ENCODE measurements around the gene HOXB8. TPM values are rescaled to one million over a fixed set of nuclear protein-coding genes. Genes with fewer than 3 reads are reported as not detected.

Gene HOXB8
- total RNA-seq, 4 donors from 2014 or later = 1.8 to 21.3 (median 8.9) TPM

GRCh38 chr17:48647963-48648245 lies 32.8 kb upstream of the HOXB8 start:
- no peak for TF ChIP-seq POLR2AphosphoS5 (IDR thresholded peaks at IDR 0.05)
- TF ChIP-seq, protein P1, sequence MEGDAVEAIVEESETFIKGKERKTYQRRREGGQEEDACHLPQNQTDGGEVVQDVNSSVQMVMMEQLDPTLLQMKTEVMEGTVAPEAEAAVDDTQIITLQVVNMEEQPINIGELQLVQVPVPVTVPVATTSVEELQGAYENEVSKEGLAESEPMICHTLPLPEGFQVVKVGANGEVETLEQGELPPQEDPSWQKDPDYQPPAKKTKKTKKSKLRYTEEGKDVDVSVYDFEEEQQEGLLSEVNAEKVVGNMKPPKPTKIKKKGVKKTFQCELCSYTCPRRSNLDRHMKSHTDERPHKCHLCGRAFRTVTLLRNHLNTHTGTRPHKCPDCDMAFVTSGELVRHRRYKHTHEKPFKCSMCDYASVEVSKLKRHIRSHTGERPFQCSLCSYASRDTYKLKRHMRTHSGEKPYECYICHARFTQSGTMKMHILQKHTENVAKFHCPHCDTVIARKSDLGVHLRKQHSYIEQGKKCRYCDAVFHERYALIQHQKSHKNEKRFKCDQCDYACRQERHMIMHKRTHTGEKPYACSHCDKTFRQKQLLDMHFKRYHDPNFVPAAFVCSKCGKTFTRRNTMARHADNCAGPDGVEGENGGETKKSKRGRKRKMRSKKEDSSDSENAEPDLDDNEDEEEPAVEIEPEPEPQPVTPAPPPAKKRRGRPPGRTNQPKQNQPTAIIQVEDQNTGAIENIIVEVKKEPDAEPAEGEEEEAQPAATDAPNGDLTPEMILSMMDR (IDR thresholded peaks at IDR 0.05) = no peak
- in situ Hi-C loops (cut with MboI; ENCODE audit: low pct_ligation_motif_present in 1 of 4, low pct_unique_long_range_greater_than_20kb in 1 of 4, low sequenced_read_pairs in 3 of 4) = no loop called here
- 67 to 82% methylated on average over 1 of the region's 1 CpG for WGBS, 2 donors (ENCODE audit: low coverage in 1 of 2)
- Histone ChIP-seq H3K27ac (peak overlapping the region; percentile 86 to 93 (median 90)), H3K36me3 (no peaks in the 10 kb centered on the region), H3K4me1 (peaks cover 2 to 12% (median 10%) of the 10 kb centered on the region in 4 donors), H3K9me3 (no peaks in the 10 kb centered on the region), H3K4me3 (peak overlapping the region in 3 of 4 donors; percentile 57 to 60 (median 58)), H3K27me3 (peaks cover 61% of the 10 kb centered on the region)
- no peak for DNase-seq
- intact Hi-C loops (cut with DNase I; ENCODE audit: low total_unique reads) = no loop called here

- 1 to 4% methylated on average over 10 to 27 of the region's 30 CpGs for WGBS, 2 donors (ENCODE audit: low coverage in 1 of 2)
- peaks cover 67% of the 10 kb centered on the region for H3K27me3 ChIP-seq
- peak overlapping the region; percentile 86 to 93 (median 90) for H3K27ac ChIP-seq
- peak; percentile 63 for DNase-seq
- intact Hi-C loops (cut with DNase I; ENCODE audit: low total_unique reads) (no loop called here), in situ Hi-C loops (cut with MboI; ENCODE audit: low pct_ligation_motif_present in 1 of 4, low pct_unique_long_range_greater_than_20kb in 1 of 4, low sequenced_read_pairs in 3 of 4) (no loop called here)
- H3K4me1 ChIP-seq = peaks cover 2 to 13% (median 10%) of the 10 kb centered on the region in 4 donors
- H3K4me3 ChIP-seq = peak overlapping the region; percentile 41 to 60 (median 58)
- H3K9me3 ChIP-seq = no peaks in the 10 kb centered on the region
- TF ChIP-seq POLR2AphosphoS5 (IDR thresholded peaks at IDR 0.05) = peak; percentile 22 to 58 (median 45)
- peak; percentile 28 for TF ChIP-seq POLR2A (IDR thresholded peaks at IDR 0.05)
- TF ChIP-seq, protein P1 (IDR thresholded peaks at IDR 0.05) = peak in 1 of 5 experiments; percentile 38
- TF ChIP-seq EP300 (IDR thresholded peaks at IDR 0.05; ENCODE audit: low read depth) = no peak
- H3K36me3 ChIP-seq = no peaks in the 10 kb centered on the region
Measured at GRCh38 chr17:48647103-48647962, 32.2 kb upstream of the HOXB8 start.

DNA sequence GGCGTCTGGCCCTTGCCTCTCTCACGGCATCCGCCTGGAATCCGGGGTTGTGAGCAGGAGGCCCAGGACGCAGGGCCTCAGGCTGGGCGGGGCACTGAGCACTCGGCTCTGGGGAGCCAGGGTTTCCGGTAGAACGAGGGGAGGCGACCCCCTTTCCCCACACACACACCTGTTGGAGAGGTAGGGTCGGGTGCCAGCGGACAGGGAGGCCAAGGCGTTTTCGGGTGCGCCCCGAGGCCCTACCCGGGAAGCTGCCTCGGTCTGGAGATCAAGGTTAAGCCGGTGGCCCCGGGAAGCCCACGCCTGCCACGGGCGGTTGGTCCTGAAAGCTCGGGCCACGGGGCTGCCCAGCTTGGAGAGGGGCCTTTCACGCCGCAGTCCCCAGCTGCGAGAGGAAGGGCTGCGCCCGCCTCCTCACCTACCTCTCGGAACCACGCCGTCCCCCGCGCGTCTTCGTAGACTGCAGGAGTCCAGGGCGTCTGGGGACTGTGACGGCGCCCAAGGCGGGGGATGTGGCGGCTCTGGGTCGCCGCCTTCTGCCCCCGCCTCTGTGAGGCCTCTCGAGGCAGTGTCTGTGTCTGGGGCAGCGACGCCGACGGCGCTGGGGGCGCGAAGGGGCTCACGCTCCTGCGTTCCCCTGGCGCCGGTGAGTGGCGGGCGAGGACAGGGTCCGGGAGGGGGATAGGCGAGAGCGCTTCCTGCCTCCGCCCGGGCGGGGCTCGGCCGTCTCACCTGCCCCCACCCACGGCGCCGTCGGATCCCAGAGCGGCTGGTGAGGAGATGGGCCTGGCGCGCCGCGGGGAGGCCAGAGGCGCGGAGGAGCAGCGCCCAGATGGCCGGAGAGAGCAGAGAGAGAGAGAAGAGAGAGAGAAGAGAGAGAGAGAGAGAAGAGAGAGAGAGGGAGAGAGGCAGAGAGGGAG lies 31.4 kb upstream of the HOXB8 start:
- H3K4me3 ChIP-seq = peak overlapping the region; percentile 33 to 60 (median 58)
- H3K36me3 ChIP-seq = no peaks in the 10 kb centered on the region
- peak; percentile 82 for DNase-seq
- peaks cover 2 to 17% (median 13%) of the 10 kb centered on the region in 4 donors for H3K4me1 ChIP-seq
- H3K9me3 ChIP-seq = no peaks in the 10 kb centered on the region
- TF ChIP-seq EP300 (IDR thresholded peaks at IDR 0.05; ENCODE audit: low read depth) = no peak
- peak; percentile 84 for TF ChIP-seq POLR2A (IDR thresholded peaks at IDR 0.05)
- TF ChIP-seq POLR2AphosphoS5 (IDR thresholded peaks at IDR 0.05) = peak in 2 of 3 donors; percentile 82 to 85
- TF ChIP-seq, protein P1 (IDR thresholded peaks at IDR 0.05) = no peak
- intact Hi-C loops (cut with DNase I; ENCODE audit: low total_unique reads) (no loop called here), in situ Hi-C loops (cut with MboI; ENCODE audit: low pct_ligation_motif_present in 1 of 4, low pct_unique_long_range_greater_than_20kb in 1 of 4, low sequenced_read_pairs in 3 of 4) (no loop called here)
- peak overlapping the region; percentile 86 to 93 (median 90) for H3K27ac ChIP-seq
- WGBS, 2 donors (ENCODE audit: low coverage in 1 of 2) = 1% methylated on average over 58 of the region's 80 CpGs; no CpG with 5 or more reads in 1 of the 2 donors
- H3K27me3 ChIP-seq = peaks cover 76% of the 10 kb centered on the region

GRCh38 chr17:48645639-48646182 lies 30.6 kb upstream of the HOXB8 start:
- intact Hi-C loops (cut with DNase I; ENCODE audit: low total_unique reads) (no loop called here), in situ Hi-C loops (cut with MboI; ENCODE audit: low pct_ligation_motif_present in 1 of 4, low pct_unique_long_range_greater_than_20kb in 1 of 4, low sequenced_read_pairs in 3 of 4) (no loop called here)
- no peak for TF ChIP-seq EP300 (IDR thresholded peaks at IDR 0.05; ENCODE audit: low read depth)
- no peak for TF ChIP-seq POLR2AphosphoS5 (IDR thresholded peaks at IDR 0.05)
- no peak for TF ChIP-seq POLR2A (IDR thresholded peaks at IDR 0.05)
- TF ChIP-seq, protein P1 (IDR thresholded peaks at IDR 0.05) = no peak
- Histone ChIP-seq H3K4me3 (peak overlapping the region; percentile 33 to 60 (median 58)), H3K27me3 (peaks cover 83% of the 10 kb centered on the region), H3K36me3 (no peaks in the 10 kb centered on the region), H3K4me1 (peaks cover 2 to 24% (median 14%) of the 10 kb centered on the region in 4 donors), H3K27ac (peak overlapping the region; percentile 86 to 93 (median 90)), H3K9me3 (no peaks in the 10 kb centered on the region)
- DNase-seq = no peak
- 29% methylated on average over 14 of the region's 14 CpGs; no CpG with 5 or more reads in 1 of the 2 donors for WGBS, 2 donors (ENCODE audit: low coverage in 1 of 2)
